DLD1 (cell line): ENCODE measurements around the gene PLXNA3.

Experiments used
- in situ Hi-C: cut with HindIII; loops from 2 replicates; pipeline ENCODE4 v1.10.0; 2017; ENCODE audit warnings: low sequenced_read_pairs

PLXNA3 gene

GRCh38 chrX:154458116-154458953, at the start of gene PLXNA3:
PLXNA3 (plus strand) TSS chrX:154458281; CDS start chrX:154460184, 1,903 bp downstream.
- in situ Hi-C loops: no loop called here

- in situ Hi-C loops: no loop called here
Observed at GRCh38 chrX:154408659-154409221, 49.3 kb upstream of the PLXNA3 start.

GRCh38 chrX:154409222-154409871, 48.7 kb upstream of the PLXNA3 start, which contains the start of gene DNASE1L1:
DNASE1L1 (minus strand) TSS chrX:154409254; CDS start chrX:154405568, 3,686 bp downstream.
- in situ Hi-C loops: no loop called here

- in situ Hi-C loops: no loop called here
Observed at GRCh38 chrX:154411981-154412340, 46.1 kb upstream of the PLXNA3 start.

- in situ Hi-C loops: no loop called here
Observed at GRCh38 chrX:154412468-154412867, 45.6 kb upstream of the PLXNA3 start.

GRCh38 chrX:154413142-154413541, 44.9 kb upstream of the PLXNA3 start:
- in situ Hi-C loops: no loop called here

- in situ Hi-C loops: no loop called here
Observed at GRCh38 chrX:154417157-154417556, 40.9 kb upstream of the PLXNA3 start.

GRCh38 chrX:154419189-154419588, 38.9 kb upstream of the PLXNA3 start:
- in situ Hi-C loops: no loop called here

GRCh38 chrX:154419688-154420401, 38.2 kb upstream of the PLXNA3 start:
- in situ Hi-C loops: no loop called here

- in situ Hi-C loops: no loop called here
Observed at GRCh38 chrX:154420402-154420756, 37.7 kb upstream of the PLXNA3 start.

- in situ Hi-C loops: no loop called here
Observed at GRCh38 chrX:154426916-154427770, 30.9 kb upstream of the PLXNA3 start.

GRCh38 chrX:154428176-154429171, 29.6 kb upstream of the PLXNA3 start, which contains the start of gene ATP6AP1:
ATP6AP1 (plus strand) TSS chrX:154428677; CDS start chrX:154428693, 16 bp downstream.
- in situ Hi-C loops: no loop called here

- in situ Hi-C loops: no loop called here
Observed at GRCh38 chrX:154429711-154430110, 28.4 kb upstream of the PLXNA3 start.

- in situ Hi-C loops: no loop called here
Observed at GRCh38 chrX:154430479-154430878, 27.6 kb upstream of the PLXNA3 start.

GRCh38 chrX:154430916-154431315, 27.2 kb upstream of the PLXNA3 start:
- in situ Hi-C loops: no loop called here

GRCh38 chrX:154431341-154431740, 26.7 kb upstream of the PLXNA3 start:
- in situ Hi-C loops: no loop called here

- in situ Hi-C loops: no loop called here
Observed at GRCh38 chrX:154432210-154432609, 25.9 kb upstream of the PLXNA3 start.

- in situ Hi-C loops: no loop called here
Observed at GRCh38 chrX:154433605-154434004, 24.5 kb upstream of the PLXNA3 start.
